HEK293 (cell line): ENCODE results near the gene ZSWIM6.

Experiments
- KLF7 ChIP-seq: fragments of 450-650 bp; formaldehyde crosslinking; IDR thresholded peaks from 2 replicates; pipeline ENCODE4 v1.5.1; 2016; ENCODE audit warnings: missing biosample characterization, missing genetic modification characterization, borderline replicate concordance
- KLF8 ChIP-seq: fragments of 450-650 bp; formaldehyde crosslinking; IDR thresholded peaks from 2 replicates; pipeline ENCODE4 v1.5.1; 2016; ENCODE audit warnings: missing biosample characterization, missing genetic modification characterization
- OSR2 ChIP-seq: fragments of 450-650 bp; formaldehyde crosslinking; IDR thresholded peaks from 2 replicates; pipeline ENCODE4 v1.5.1; 2016; ENCODE audit warnings: missing biosample characterization, missing genetic modification characterization
- PRDM1 ChIP-seq: fragments of 450-650 bp; formaldehyde crosslinking; IDR thresholded peaks from 2 replicates; pipeline ENCODE4; 2016; ENCODE audit warnings: missing biosample characterization, missing genetic modification characterization
- REPIN1 ChIP-seq: fragments of 450-650 bp; formaldehyde crosslinking; IDR thresholded peaks from 2 replicates; pipeline ENCODE4 v1.5.1; 2017; ENCODE audit warnings: missing biosample characterization, missing genetic modification characterization, low read depth
- SCRT2 ChIP-seq: fragments of 450-650 bp; formaldehyde crosslinking; IDR thresholded peaks from 2 replicates; pipeline ENCODE4 v1.5.1; 2016; ENCODE audit warnings: missing biosample characterization, missing genetic modification characterization
- TRIM28 ChIP-seq: IDR thresholded peaks from 2 replicates; pipeline ENCODE4 v1.6.1; 2011; ENCODE audit warnings: low read length, control low read depth, borderline replicate concordance
- ZBTB17 ChIP-seq: fragments of 450-650 bp; formaldehyde crosslinking; IDR thresholded peaks from 2 replicates; pipeline ENCODE4 v1.5.1; 2016; ENCODE audit warnings: missing biosample characterization, missing genetic modification characterization
- ZBTB8A ChIP-seq: fragments of 450-650 bp; formaldehyde crosslinking; IDR thresholded peaks from 2 replicates; pipeline ENCODE4 v1.5.1; 2016; ENCODE audit warnings: missing biosample characterization, missing genetic modification characterization
- ZFP69B ChIP-seq: fragments of 450-650 bp; formaldehyde crosslinking; IDR thresholded peaks from 2 replicates; pipeline ENCODE4 v1.5.1; 2016; ENCODE audit warnings: missing biosample characterization, missing genetic modification characterization
- ZNF157 ChIP-seq: fragments of 450-650 bp; formaldehyde crosslinking; IDR thresholded peaks from 2 replicates; pipeline ENCODE4 v1.5.1; 2016; ENCODE audit warnings: missing biosample characterization, missing genetic modification characterization
- ZNF24 ChIP-seq: fragments of 450-650 bp; formaldehyde crosslinking; IDR thresholded peaks from 2 replicates; pipeline ENCODE4 v1.5.1; 2016; ENCODE audit warnings: missing biosample characterization, missing genetic modification characterization
- ZNF302 ChIP-seq: fragments of 450-650 bp; formaldehyde crosslinking; IDR thresholded peaks from 2 replicates; pipeline ENCODE4 v1.5.1; 2016; ENCODE audit warnings: missing biosample characterization, missing genetic modification characterization, low read depth
- ZNF324 ChIP-seq: fragments of 450-650 bp; formaldehyde crosslinking; IDR thresholded peaks from 2 replicates; pipeline ENCODE4 v1.5.1; 2016; ENCODE audit warnings: missing biosample characterization, missing genetic modification characterization
- ZNF416 ChIP-seq: fragments of 450-650 bp; formaldehyde crosslinking; IDR thresholded peaks from 2 replicates; pipeline ENCODE4 v1.5.1; 2016; ENCODE audit warnings: missing biosample characterization, missing genetic modification characterization
- ZNF501 ChIP-seq: fragments of 450-650 bp; formaldehyde crosslinking; IDR thresholded peaks from 2 replicates; pipeline ENCODE4 v1.5.1; 2016; ENCODE audit warnings: missing biosample characterization, missing genetic modification characterization
- ZNF629 ChIP-seq: fragments of 450-650 bp; formaldehyde crosslinking; IDR thresholded peaks from 2 replicates; pipeline ENCODE4 v1.5.1; 2017; ENCODE audit warnings: missing biosample characterization, missing genetic modification characterization
- ZNF664 ChIP-seq: fragments of 450-650 bp; formaldehyde crosslinking; IDR thresholded peaks from 2 replicates; pipeline ENCODE4 v1.5.1; 2016; ENCODE audit warnings: missing biosample characterization, missing genetic modification characterization
- ZNF707 ChIP-seq: fragments of 450-650 bp; formaldehyde crosslinking; IDR thresholded peaks from 2 replicates; pipeline ENCODE4 v1.5.1; 2016; ENCODE audit warnings: missing biosample characterization, missing genetic modification characterization
- ZSCAN23 ChIP-seq: fragments of 450-650 bp; formaldehyde crosslinking; IDR thresholded peaks from 2 replicates; pipeline ENCODE4 v1.5.1; 2016; ENCODE audit warnings: missing biosample characterization, missing genetic modification characterization
- TF ChIP-seq, protein P1 (sequence below): fragments of 450-650 bp; formaldehyde crosslinking; IDR thresholded peaks from 2 replicates; pipeline ENCODE4 v1.5.1; 2016; ENCODE audit warnings: missing biosample characterization, missing genetic modification characterization
- TF ChIP-seq, protein P2 (sequence below): fragments of 450-650 bp; formaldehyde crosslinking; IDR thresholded peaks from 2 replicates; pipeline ENCODE4 v1.5.1; 2016; ENCODE audit warnings: missing biosample characterization, missing genetic modification characterization, borderline replicate concordance
- TF ChIP-seq, protein P3 (sequence below): fragments of 450-650 bp; IDR thresholded peaks from 2 replicates; pipeline ENCODE4 v1.5.1; 2018; ENCODE audit warnings: missing biosample characterization, mild to moderate bottlenecking, missing genetic modification characterization
- TF ChIP-seq, protein P4 (sequence below): sonication (generic); formaldehyde crosslinking; IDR thresholded peaks from 2 replicates; pipeline ENCODE4 v1.8.1; 2022; ENCODE audit warnings: mild to moderate bottlenecking, moderate library complexity, missing genetic modification reagents
- TF ChIP-seq, protein P5 (sequence below): fragments of 450-650 bp; formaldehyde crosslinking; IDR thresholded peaks from 2 replicates; pipeline ENCODE4 v1.5.1; 2017; ENCODE audit warnings: missing biosample characterization, mild to moderate bottlenecking, missing genetic modification characterization, moderate library complexity
- TF ChIP-seq, protein P6 (sequence below): fragments of 450-650 bp; formaldehyde crosslinking; IDR thresholded peaks from 2 replicates; pipeline ENCODE4 v1.5.1; 2016; ENCODE audit warnings: missing biosample characterization, missing genetic modification characterization
- TF ChIP-seq, protein P7 (sequence below): fragments of 450-650 bp; formaldehyde crosslinking; IDR thresholded peaks from 2 replicates; pipeline ENCODE4 v1.5.1; 2016; ENCODE audit warnings: missing biosample characterization, missing genetic modification characterization

The ZSWIM6 gene

DNA sequence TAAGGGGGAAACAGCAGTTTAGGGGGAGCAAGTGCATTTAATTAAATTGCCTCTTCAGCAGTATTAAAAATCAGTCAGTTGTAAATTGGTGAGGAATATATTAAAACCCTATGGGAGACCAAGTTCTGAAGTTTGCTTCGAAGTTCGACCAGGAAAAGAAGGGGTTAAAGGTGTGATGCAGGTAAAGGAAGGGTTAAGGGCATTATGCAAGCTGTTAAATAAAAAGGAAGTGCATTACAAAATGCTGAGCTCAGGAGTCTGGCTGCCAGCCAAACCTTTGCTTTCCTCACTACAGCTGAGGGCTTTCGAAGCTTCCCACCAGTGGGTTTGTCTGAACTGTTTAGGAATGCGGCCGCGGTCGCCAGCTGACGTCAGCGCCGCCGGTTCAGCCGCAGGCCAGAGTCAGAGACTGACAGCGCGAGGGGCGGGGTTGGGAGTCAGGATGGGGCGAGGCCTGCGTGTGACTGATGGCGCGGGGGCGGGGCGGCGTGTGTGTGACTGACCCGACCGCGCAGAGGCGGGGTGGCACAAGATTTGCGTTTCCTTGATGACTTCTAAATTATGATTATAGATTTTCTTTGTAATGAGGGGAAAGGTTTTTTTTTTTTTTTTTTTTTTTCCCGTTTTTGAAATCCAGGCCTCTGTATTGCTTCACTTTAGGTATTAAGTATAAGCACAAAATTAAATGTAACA lies 76.6 kb downstream of the ZSWIM6 start (continued):
- TF ChIP-seq, protein P1, sequence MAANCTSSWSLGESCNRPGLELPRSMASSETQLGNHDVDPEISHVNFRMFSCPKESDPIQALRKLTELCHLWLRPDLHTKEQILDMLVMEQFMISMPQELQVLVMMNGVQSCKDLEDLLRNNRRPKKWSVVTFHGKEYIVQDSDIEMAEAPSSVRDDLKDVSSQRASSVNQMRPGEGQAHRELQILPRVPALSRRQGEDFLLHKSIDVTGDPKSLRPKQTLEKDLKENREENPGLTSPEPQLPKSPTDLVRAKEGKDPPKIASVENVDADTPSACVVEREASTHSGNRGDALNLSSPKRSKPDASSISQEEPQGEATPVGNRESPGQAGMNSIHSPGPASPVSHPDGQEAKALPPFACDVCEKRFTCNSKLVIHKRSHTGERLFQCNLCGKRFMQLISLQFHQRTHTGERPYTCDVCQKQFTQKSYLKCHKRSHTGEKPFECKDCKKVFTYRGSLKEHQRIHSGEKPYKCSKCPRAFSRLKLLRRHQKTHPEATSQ (tag by site-specific recombination), result no peak
- no peak for TF ChIP-seq ZNF302 (tag by site-specific recombination)
- TF ChIP-seq OSR2 (tag by site-specific recombination), result peak; percentile 64; the same call in 1 of the 2 replicates
- 0 out of 2 replicates have a peak, but pooled peaks have one; percentile 18 for TF ChIP-seq REPIN1 (tag by site-specific recombination)
- peak; percentile 85 for TF ChIP-seq PRDM1 (tag by site-specific recombination)
- 0 out of 2 replicates have a peak, but pooled peaks have one; percentile 28 for TF ChIP-seq SCRT2
- peak; percentile 99 for TF ChIP-seq ZFP69B (tag by site-specific recombination)
- TF ChIP-seq TRIM28, result peak; percentile 74; the same call in 1 of the 2 replicates
- TF ChIP-seq ZSCAN23 (tag by site-specific recombination), result peak; percentile 71; the same call in 1 of the 2 replicates
- TF ChIP-seq, protein P2, sequence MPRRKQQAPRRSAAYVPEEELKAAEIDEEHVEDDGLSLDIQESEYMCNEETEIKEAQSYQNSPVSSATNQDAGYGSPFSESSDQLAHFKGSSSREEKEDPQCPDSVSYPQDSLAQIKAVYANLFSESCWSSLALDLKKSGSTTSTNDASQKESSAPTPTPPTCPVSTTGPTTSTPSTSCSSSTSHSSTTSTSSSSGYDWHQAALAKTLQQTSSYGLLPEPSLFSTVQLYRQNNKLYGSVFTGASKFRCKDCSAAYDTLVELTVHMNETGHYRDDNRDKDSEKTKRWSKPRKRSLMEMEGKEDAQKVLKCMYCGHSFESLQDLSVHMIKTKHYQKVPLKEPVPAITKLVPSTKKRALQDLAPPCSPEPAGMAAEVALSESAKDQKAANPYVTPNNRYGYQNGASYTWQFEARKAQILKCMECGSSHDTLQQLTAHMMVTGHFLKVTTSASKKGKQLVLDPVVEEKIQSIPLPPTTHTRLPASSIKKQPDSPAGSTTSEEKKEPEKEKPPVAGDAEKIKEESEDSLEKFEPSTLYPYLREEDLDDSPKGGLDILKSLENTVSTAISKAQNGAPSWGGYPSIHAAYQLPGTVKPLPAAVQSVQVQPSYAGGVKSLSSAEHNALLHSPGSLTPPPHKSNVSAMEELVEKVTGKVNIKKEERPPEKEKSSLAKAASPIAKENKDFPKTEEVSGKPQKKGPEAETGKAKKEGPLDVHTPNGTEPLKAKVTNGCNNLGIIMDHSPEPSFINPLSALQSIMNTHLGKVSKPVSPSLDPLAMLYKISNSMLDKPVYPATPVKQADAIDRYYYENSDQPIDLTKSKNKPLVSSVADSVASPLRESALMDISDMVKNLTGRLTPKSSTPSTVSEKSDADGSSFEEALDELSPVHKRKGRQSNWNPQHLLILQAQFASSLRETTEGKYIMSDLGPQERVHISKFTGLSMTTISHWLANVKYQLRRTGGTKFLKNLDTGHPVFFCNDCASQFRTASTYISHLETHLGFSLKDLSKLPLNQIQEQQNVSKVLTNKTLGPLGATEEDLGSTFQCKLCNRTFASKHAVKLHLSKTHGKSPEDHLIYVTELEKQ (tag by site-specific recombination), result peak; percentile 89
- peak; percentile 92 for TF ChIP-seq ZNF501
- TF ChIP-seq, protein P3, sequence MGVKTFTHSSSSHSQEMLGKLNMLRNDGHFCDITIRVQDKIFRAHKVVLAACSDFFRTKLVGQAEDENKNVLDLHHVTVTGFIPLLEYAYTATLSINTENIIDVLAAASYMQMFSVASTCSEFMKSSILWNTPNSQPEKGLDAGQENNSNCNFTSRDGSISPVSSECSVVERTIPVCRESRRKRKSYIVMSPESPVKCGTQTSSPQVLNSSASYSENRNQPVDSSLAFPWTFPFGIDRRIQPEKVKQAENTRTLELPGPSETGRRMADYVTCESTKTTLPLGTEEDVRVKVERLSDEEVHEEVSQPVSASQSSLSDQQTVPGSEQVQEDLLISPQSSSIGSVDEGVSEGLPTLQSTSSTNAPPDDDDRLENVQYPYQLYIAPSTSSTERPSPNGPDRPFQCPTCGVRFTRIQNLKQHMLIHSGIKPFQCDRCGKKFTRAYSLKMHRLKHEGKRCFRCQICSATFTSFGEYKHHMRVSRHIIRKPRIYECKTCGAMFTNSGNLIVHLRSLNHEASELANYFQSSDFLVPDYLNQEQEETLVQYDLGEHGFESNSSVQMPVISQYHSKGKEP (tag by site-specific recombination), result peak; percentile 100
- peak; percentile 67 for TF ChIP-seq ZBTB17 (tag by site-specific recombination)
- no peak for TF ChIP-seq ZNF416 (tag by site-specific recombination)
- no peak for TF ChIP-seq ZNF707 (tag by site-specific recombination)
- peak; percentile 99 for TF ChIP-seq ZNF629 (tag by site-specific recombination)
- TF ChIP-seq KLF7 (tag by site-specific recombination), result peak; percentile 51; the same call in 1 of the 2 replicates
- TF ChIP-seq ZNF24, result peak; percentile 88
- TF ChIP-seq ZNF157 (tag by site-specific recombination), result no peak
- TF ChIP-seq, protein P4, sequence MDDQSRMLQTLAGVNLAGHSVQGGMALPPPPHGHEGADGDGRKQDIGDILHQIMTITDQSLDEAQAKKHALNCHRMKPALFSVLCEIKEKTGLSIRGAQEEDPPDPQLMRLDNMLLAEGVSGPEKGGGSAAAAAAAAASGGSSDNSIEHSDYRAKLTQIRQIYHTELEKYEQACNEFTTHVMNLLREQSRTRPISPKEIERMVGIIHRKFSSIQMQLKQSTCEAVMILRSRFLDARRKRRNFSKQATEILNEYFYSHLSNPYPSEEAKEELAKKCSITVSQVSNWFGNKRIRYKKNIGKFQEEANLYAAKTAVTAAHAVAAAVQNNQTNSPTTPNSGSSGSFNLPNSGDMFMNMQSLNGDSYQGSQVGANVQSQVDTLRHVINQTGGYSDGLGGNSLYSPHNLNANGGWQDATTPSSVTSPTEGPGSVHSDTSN (CRISPR knock-in tag), result peak; percentile 80; the same call in 1 of the 2 replicates
- TF ChIP-seq, protein P5, sequence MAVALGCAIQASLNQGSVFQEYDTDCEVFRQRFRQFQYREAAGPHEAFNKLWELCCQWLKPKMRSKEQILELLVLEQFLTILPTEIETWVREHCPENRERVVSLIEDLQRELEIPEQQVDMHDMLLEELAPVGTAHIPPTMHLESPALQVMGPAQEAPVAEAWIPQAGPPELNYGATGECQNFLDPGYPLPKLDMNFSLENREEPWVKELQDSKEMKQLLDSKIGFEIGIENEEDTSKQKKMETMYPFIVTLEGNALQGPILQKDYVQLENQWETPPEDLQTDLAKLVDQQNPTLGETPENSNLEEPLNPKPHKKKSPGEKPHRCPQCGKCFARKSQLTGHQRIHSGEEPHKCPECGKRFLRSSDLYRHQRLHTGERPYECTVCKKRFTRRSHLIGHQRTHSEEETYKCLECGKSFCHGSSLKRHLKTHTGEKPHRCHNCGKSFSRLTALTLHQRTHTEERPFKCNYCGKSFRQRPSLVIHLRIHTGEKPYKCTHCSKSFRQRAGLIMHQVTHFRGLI (tag by site-specific recombination), result peak; percentile 58; the same call in 1 of the 2 replicates
- peak; percentile 75 for TF ChIP-seq KLF8 (tag by site-specific recombination)
- TF ChIP-seq, protein P6, sequence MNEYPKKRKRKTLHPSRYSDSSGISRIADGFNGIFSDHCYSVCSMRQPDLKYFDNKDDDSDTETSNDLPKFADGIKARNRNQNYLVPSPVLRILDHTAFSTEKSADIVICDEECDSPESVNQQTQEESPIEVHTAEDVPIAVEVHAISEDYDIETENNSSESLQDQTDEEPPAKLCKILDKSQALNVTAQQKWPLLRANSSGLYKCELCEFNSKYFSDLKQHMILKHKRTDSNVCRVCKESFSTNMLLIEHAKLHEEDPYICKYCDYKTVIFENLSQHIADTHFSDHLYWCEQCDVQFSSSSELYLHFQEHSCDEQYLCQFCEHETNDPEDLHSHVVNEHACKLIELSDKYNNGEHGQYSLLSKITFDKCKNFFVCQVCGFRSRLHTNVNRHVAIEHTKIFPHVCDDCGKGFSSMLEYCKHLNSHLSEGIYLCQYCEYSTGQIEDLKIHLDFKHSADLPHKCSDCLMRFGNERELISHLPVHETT (tag by site-specific recombination), result peak; percentile 95
- peak; percentile 66 for TF ChIP-seq ZBTB8A (tag by site-specific recombination)
- TF ChIP-seq, protein P7, sequence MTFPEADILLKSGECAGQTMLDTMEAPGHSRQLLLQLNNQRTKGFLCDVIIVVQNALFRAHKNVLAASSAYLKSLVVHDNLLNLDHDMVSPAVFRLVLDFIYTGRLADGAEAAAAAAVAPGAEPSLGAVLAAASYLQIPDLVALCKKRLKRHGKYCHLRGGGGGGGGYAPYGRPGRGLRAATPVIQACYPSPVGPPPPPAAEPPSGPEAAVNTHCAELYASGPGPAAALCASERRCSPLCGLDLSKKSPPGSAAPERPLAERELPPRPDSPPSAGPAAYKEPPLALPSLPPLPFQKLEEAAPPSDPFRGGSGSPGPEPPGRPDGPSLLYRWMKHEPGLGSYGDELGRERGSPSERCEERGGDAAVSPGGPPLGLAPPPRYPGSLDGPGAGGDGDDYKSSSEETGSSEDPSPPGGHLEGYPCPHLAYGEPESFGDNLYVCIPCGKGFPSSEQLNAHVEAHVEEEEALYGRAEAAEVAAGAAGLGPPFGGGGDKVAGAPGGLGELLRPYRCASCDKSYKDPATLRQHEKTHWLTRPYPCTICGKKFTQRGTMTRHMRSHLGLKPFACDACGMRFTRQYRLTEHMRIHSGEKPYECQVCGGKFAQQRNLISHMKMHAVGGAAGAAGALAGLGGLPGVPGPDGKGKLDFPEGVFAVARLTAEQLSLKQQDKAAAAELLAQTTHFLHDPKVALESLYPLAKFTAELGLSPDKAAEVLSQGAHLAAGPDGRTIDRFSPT (tag by site-specific recombination), result peak; percentile 85
- peak; percentile 84 for TF ChIP-seq ZNF664 (tag by site-specific recombination)
- TF ChIP-seq ZNF324 (tag by site-specific recombination), result peak; percentile 94
